Measurements from ENCODE around the gene ASGR2.

ASGR2 gene

GRCh38 chr17:7077911-7078546 is 36.6 kb downstream of the ASGR2 start:
- no peak for TF ChIP-seq CTCF (IDR thresholded peaks at IDR 0.05; ENCODE audit: control extremely low read depth, extremely low read depth, low read depth, missing control alignments)
- ChIA-PET CTCF (interaction anchor here (0.8 kb wide), 1 partner anchor 32 kb away, joined by 3 read pairs; no protein-coding TSS in a partner anchor), POLR2A (no interaction called here)
- no peak for DNase-seq (ENCODE audit: extremely low spot score)

GRCh38 chr17:7074931-7075330 is 39.7 kb downstream of the ASGR2 start:
- ChIA-PET POLR2A (no interaction called here), CTCF (interaction anchor here (0.7 to 1.6 kb wide), 6 partner anchors 23 to 222 kb away, joined by 3 to 4 read pairs (median 3); no protein-coding TSS in a partner anchor)
- no peak for TF ChIP-seq CTCF (IDR thresholded peaks at IDR 0.05; ENCODE audit: control extremely low read depth, extremely low read depth, low read depth, missing control alignments)
- no peak for DNase-seq (ENCODE audit: extremely low spot score)

- CTCF ChIA-PET, result interaction anchor here (0.8 to 2.3 kb wide), 4 partner anchors 13 to 84 kb away, joined by 3 to 7 read pairs (median 4); no protein-coding TSS in a partner anchor
- POLR2A ChIA-PET, result no interaction called here
Measured at GRCh38 chr17:7072406-7072805, 42.2 kb downstream of the ASGR2 start.

GRCh38 chr17:7070712-7071111 is 43.9 kb downstream of the ASGR2 start:
- ChIA-PET CTCF (interaction anchor here (1.0 to 2.3 kb wide), 3 partner anchors 15 to 107 kb away, joined by 3 to 7 read pairs (median 4); no protein-coding TSS in a partner anchor), POLR2A (no interaction called here)
- no peak for DNase-seq (ENCODE audit: extremely low spot score)
- no peak for TF ChIP-seq CTCF (IDR thresholded peaks at IDR 0.05; ENCODE audit: control extremely low read depth, extremely low read depth, low read depth, missing control alignments)

More at GRCh38 chr17:7072406-7072805, 42.2 kb downstream of the ASGR2 start:
- no peak for DNase-seq (ENCODE audit: extremely low spot score)
- TF ChIP-seq CTCF (IDR thresholded peaks at IDR 0.05; ENCODE audit: control extremely low read depth, extremely low read depth, low read depth, missing control alignments), result no peak

- DNase-seq (ENCODE audit: extremely low spot score), result no peak
- CTCF ChIA-PET, result no interaction called here
- POLR2A ChIA-PET, result no interaction called here
- TF ChIP-seq CTCF (IDR thresholded peaks at IDR 0.05; ENCODE audit: control extremely low read depth, extremely low read depth, low read depth, missing control alignments), result no peak
Measured at GRCh38 chr17:7068268-7068667, 46.4 kb downstream of the ASGR2 start.

GRCh38 chr17:7067198-7067597 is 47.4 kb downstream of the ASGR2 start:
- TF ChIP-seq CTCF (IDR thresholded peaks at IDR 0.05; ENCODE audit: control extremely low read depth, extremely low read depth, low read depth, missing control alignments), result no peak
- ChIA-PET POLR2A (no interaction called here), CTCF (no interaction called here)
- no peak for DNase-seq (ENCODE audit: extremely low spot score)
